CD4-positive, alpha-beta T cell treated with Interleukin-17A for 4 hours (primary cell): Measurements from ENCODE around the gene TUBB4B.
"Not testable (repeated sequence)": the region's sequence is repeated elsewhere in the genome, so short reads cannot be mapped to it uniquely, and the experiment has no call there.

Experiments used
- DNase-seq: peaks from one replicate; pipeline ENCODE4 v3.0.0-alpha.2; 2020; ENCODE audit warnings: mixed read lengths

The TUBB4B gene

GRCh38 chr9:137253717-137254623, 12.9 kb downstream of the TUBB4B start:
- DNase-seq, result no peak

DNA sequence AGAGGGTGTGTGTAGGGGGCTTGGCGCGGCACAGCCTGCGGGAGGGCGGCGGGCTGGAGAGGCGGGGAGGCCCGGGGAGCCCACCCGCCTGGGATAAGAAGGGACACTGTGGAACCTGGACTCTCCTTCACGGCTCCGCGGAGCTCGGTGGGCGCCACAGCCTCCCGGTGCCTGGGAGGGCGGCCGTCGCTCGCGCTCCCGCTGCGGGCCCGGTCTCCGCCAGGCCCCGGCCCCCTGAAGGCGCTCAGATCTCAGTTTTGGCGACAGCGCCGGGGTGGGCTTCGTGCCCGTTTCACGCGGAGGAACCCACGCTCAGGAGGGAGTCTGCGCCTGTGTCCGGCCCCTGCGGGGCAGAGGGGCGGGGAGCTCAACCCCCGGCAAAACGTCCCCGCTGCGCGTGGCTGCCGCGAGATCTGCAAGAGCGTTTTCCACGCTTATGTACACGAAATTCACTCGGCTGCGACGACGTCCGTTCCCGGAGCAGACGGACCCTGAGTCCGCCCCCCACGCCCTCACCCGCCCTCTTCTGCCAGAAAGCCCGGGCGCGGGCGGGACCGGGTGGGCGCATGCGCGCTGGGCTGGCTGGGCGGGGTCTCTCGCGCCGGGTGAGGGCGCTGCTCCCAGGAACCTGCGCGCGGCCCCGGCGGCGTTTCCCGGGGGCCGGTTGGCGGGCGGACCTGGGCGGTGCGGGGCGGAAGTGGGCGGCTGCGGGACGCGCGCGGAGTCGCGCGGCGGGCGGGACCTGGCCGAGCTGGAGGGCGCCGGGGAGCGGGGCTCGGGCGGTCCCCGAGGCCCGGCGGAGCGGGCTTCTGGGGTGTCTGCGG, 13.7 kb downstream of the TUBB4B start, which contains the start of gene NELFB:
TSS of gene NELFB (plus strand) at position 704 of the 824 bp plus-strand sequence.
- DNase-seq, result peak; percentile 98

DNA sequence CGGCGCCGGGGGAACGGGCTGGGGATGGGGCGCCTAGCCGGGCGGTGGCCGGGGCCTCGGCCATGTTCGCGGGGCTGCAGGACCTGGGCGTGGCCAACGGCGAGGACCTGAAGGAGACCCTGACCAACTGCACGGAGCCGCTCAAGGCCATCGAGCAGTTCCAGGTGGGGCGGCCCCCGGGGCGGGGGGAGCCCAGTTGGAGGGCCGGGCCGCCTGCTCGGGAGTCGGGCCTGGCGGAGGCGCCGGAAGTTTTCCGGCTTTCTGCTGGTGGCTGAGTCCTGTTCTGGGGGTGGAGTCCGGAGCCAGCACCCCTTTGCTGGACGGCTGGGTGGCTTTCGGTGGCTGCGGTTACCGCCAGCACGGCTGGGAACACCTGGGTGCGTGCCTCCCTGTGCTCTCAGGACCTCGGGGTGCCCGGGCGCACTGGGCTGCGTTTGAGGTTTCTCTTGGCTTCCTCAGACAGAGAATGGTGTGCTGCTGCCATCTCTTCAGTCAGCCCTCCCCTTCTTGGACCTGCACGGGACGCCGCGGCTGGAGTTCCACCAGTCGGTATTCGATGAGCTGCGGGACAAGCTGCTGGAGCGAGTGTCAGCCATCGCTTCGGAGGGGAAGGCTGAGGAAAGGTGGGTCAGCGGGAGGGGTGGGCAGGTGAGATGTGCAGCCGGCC, 14.5 kb downstream of the TUBB4B start:
- no peak for DNase-seq

DNA sequence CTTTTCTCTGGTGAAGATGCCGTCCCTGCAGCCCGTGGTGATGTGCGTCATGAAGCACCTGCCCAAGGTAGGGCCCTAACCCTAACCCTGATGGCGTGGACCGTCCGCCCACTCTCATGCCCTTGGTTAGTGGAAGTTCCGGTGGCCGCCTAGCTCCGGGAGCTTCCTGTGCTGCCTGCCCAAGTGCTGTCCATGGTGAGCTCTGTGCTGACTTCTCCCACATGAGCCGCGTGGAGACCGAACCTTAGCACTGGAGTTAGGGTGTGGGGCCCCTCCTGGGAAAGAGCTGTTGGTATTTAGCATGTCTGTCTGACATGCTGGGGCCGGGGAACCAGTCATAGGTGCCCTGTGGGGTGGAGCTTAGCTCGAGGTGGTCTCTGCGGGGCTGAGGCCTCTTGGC, 15.3 kb downstream of the TUBB4B start:
- no peak for DNase-seq

DNA sequence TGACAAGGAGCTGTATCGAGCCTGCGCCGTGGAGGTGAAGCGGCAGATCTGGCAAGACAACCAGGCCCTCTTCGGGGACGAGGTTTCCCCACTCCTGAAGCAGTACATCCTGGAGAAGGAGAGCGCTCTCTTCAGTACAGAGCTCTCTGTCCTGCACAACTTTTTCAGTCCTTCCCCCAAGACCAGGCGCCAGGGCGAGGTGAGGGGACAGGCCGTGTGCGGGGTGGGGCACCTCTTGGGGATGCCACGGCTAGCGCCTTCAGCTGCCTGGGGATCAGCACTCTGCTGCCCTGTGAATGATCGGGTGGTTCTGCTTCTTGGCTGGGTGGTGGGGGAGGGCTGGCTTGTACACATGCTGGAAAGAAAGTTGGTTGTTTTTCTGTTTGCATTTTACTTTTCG, 15.8 kb downstream of the TUBB4B start:
- no peak for DNase-seq

DNA sequence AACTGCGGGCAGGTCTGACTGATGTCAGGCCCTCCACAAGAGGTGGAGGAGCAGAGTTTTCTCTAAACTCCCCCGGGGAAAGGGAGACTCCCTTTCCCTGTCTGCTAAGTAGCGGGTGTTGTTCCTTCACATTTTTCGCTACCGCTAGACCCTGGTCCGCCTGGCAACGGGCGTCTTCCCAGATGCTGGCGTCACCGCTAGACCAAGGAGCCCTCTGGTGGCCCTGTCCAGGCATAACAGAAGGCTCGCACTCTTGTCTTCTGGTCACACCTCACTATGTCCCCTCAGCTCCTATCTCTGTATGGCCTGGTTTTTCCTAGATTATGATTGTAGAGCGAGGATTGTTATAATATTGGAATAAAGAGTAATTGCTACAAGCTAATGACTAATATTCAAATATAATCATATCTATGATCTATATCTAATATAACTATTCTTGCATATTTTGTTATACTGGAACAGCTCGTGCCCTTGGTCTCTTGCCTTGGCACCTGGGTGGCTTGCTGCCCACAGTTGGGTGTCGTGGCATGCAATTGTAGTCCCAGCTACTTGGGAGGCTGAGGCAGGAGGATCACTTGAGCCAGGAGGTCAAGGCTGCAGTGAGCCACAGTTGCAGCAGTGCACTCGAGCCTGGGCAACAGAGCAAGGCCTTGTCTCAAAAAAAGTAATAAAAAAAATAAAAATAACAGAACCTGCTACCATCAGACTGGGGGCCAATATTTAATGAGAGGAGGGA, 21.3 kb downstream of the TUBB4B start:
- not testable (repeated sequence) for DNase-seq

DNA sequence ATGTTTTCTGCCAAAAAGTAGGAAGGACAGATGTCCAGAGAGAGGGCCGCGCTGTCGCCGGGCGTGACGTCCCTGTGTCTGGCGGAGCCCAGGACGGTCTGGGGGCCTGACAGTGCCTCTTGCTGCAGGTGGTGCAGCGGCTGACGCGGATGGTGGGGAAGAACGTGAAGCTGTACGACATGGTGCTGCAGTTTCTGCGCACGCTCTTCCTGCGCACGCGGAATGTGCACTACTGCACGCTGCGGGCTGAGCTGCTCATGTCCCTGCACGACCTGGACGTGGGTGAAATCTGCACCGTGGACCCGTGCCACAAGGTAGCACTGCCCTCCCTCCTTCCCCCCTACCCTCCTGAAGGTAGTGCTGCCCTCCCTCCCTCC, 21.8 kb downstream of the TUBB4B start:
- DNase-seq, result no peak

DNA sequence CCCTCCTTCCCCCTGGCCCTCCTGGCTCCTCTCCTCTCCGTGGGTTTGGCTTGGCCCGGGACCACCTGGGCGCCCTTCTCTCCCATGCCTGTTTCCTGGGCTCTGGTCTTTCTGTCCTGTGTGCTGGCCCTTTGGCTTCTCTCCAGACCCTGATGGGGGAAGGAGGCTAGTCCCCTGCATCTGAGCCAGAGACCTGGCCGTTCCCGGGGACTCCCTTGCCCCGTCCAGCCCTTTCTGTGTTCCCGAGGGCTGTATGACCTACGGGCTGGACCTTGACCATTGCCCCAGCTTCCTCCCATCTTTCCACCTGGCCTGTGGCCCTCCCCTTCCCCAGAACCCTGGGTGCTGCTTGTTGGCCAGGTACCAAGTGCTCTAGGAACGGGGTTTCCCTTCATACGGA, 22.4 kb downstream of the TUBB4B start:
- no peak for DNase-seq

- no peak for DNase-seq
Measured at GRCh38 chr9:137264067-137264466, 23.0 kb downstream of the TUBB4B start.

DNA sequence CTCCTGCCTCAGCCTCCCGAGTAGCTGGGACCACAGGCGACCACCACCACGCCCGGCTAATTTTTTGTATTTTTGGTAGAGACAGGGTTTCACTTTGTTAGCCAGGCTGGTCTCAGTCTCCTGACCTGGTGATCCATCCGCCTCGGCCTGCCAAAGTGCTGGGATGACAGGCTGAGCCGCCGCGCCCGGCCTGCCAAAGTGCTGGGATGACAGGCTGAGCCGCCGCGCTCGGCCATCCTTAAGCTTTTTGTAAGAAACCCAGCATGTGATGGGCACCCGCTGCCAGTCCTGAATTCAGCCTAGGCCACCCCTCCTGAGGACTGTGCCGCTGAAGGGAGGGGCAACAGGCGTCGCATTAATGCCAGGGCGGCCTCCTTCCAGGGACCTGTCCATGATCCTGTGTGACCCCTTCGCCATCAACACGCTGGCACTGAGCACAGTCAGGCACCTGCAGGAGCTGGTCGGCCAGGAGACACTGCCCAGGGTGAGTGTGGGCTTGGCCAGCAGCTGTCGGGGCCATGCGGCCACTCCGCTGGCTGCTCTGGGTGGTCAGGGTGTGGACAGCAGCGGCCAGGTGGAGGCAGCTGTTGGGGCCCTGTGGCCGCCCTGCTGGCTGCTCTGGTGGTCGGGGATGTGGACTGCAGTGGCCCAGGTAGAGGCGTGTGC, 24.5 kb downstream of the TUBB4B start:
- no peak for DNase-seq

GRCh38 chr9:137266162-137266527, 25.1 kb downstream of the TUBB4B start:
- no peak for DNase-seq

DNA sequence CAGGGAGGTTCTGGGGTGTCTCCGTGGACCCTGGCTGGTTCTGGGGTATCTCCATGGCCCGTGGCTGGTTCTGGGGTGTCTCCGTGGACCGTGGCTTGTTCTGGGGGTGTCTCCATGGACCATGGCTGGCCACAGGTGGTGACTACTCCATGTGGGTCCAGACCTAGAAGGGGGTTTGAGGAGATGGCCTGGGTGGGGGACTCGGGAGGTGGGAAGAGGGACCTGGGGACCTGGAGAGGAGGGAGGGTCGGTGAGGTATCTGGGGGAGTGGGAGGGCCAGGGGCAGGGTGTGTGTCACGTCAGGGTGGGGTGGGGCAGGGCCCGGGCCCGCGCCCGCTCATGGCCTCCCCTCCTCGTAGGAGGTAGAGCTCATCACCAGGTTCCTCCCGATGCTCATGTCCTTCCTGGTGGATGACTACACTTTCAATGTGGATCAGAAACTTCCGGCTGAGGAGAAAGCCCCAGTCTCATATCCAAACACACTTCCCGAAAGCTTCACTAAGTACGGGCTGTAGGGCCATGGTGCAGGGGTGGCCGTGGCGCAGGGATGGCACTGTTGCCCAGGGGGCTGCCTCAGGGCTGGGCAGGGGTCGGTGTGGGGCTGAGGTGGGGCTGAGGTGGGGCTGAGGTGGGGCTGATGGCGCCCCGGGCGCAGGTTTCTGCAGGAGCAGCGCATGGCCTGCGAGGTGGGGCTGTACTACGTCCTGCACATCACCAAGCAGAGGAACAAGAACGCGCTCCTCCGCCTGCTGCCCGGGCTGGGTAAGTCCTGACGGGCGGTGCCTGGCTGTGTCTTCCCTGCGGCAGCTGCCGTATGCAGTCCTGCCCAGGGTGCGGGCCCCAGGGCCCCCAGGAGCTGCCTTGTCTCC, 25.7 kb downstream of the TUBB4B start:
- DNase-seq, result no peak

DNA sequence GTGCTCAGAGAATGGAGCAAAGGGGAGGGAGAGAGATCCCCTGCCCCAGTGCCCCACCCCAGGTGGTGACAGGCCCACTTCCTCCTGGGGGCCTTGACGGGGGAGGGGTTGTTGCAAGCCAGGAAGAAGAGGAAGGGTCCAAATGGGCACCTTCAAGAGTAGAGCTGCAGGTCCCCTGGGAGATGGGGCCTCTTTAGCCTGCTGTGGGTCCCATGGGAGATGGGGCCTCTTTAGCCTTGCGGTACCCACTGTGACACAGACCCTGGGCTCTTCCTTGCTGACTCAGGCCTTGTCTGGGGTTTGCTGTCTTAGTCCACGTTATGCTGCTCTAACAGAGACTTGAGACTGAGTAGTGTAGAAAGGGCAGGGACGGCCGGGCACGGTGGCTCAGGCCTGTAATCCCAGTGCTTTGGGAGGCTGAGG, 26.9 kb downstream of the TUBB4B start:
- no peak for DNase-seq

DNA sequence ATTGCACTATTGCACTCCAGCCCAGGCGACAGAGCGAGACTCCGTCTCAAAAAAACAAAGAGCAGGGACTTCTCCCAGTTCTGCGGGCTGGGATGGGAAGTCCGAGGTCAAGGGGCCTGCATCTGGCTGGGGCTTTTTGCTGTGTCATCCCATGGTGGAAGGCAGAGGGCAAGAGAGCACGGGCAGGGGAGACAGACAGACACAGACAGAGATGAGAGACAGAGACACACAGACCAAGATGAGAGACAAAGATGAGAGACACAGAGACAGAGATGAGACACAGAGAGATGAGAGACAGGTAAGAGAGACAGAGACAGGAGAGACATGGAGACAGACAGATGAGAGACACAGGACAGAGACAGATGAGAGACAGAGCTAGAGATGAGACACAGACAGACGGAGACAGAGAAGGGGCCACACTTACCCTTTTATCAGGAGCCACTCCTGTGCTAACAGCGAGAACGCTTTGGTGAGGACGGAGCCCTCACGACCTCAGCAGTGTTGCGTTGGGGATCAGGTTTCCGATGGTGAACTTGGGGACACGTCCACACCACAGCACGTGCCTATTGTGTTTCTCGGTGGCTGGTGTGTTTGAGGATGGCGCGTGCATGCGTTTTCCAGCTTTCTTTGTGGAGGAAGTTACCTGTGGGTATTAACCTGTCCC, 27.6 kb downstream of the TUBB4B start:
- DNase-seq, result no peak

- no peak for DNase-seq
Measured at GRCh38 chr9:137269231-137269772, 28.2 kb downstream of the TUBB4B start.

DNA sequence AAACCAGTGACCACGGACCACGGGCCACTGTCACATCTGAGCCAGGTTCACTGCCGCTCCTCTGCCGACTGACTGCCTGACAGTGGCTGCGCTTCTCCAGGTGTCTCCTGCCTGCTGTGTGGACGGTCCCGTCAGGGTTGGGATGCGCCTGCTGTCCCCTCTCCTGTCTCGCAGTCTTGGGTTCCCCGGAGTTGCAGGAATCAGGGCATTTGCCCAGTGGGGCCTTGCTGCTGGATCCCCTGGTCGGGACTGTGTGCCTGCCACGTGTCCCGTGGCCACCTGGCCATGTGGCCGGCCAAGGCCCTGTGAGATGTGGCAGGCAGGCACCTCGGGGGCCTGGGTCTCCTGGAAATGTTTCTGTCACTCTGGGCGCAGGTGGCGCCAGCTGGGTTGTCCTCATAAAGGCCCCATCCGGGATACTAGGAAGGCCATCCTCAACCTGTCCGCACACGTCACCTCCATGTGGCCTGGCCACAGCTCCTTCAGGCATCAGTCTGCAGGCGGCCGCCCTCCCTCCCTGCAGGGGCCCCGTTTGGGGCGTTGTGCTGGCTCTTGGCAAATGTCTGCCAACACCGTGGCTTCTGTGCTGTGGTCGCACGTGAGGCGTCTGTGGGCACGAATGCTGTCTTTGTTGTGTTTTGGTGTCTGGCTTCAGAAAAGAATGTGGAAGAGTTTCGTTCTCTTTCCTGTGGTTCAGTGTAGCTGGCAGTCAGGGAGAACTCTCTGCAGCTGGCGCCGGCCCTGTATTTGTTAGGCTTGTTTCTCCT, 30.0 kb downstream of the TUBB4B start:
- peak; percentile 59 for DNase-seq

- DNase-seq, result no peak
Measured at GRCh38 chr9:137271696-137272076, 30.6 kb downstream of the TUBB4B start.

DNA sequence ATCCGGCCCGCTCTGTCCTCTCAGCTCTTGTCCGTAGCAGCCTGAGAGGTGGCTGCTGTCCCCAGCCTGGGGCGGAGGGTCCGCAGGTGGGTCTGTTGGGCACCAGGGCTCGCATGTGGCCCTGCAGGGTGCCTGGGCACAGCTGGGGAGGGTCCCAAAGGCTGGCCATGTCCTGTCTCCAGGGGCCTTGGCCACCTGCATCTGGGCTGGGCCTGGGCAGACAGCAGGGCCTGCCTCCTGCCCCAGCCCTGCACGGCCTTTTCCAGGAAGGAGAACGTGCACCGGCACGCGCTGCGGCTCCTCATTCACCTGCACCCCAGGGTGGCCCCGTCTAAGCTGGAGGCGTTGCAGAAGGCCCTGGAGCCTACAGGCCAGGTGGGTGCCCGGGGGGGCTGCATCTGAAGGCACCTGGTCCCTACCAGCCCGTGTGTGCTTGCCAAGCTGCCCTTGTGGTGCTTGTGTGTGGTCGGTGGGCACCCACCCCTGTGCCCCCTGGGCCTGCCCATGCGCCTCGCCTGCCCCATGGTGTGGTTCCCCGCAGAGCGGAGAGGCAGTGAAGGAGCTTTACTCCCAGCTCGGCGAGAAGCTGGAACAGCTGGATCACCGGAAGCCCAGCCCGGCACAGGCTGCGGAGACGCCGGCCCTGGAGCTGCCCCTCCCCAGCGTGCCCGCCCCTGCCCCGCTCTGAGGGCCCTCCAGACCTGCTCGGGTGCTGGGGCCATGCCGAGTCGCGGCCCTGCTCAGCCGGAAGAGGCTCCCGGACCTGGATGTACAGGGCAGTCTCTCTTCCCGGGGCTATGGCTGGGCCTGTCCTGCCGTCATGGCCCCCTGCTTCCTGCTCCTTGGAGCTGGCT, 31.4 kb downstream of the TUBB4B start:
- no peak for DNase-seq
